ENCODE data around the gene USP26. TPM values are rescaled to one million over a fixed set of nuclear protein-coding genes. Genes with fewer than 3 reads are reported as not detected.

USP26 gene
- total and polyA plus RNA-seq, 2 of the 13 experiments (the other 11 are each of a cell fraction or from before 2014, with no cell fraction given) = not detected

DNA sequence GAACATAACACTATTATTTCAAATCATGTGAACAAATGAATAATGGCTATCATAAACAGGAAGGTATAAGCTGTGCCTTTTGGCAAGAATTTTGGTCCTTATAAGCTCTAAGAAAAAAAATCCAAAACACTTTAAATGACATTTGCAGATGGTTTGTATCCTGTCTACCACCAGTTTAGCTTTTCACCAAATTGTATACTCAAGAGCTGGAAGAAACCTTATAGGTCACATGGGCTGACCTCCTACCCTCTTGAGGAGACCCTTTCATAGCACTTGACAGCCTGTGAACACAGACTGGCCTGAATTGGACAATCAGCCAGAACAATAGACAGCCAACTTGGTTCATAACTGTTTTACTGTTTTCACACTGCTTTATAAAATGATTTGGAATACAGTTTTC lies 24.3 kb downstream of the USP26 start:
- H3K4me3 ChIP-seq (replicated peaks in 1 of 3; ENCODE audit: insufficient read depth in 1 of 3, low read depth in 2 of 3, low read length in 3 of 3) = no peak overlapping the region
- DNase-seq (ENCODE audit: low spot score) (no peak), FAIRE-seq (no peak), ATAC-seq (no peak)
- BruUV-seq (replicated peaks) = no TSS peak
- ChIA-PET CTCF (ENCODE audit: low intra/inter-chr PET ratio, low total read pairs) (no interaction called here), POLR2A (no interaction called here)
- no peaks in the 10 kb centered on the region for H3K4me1 ChIP-seq (ENCODE audit: insufficient read depth, low read length)
- H3K36me3 ChIP-seq (replicated peaks in 1 of 2; ENCODE audit: control insufficient read depth in 1 of 2, insufficient read depth in 2 of 2, low read length in 2 of 2) = no peaks in the 10 kb centered on the region
- no peak overlapping the region for H3K27ac ChIP-seq (ENCODE audit: extremely low read length, insufficient read depth, low read length)
- no peak overlapping the region for H2AFZ ChIP-seq (ENCODE audit: low read length)
- intact Hi-C loops (cut with micrococcal nuclease; ENCODE audit: unreplicated experiment) (no loop called here), in situ Hi-C loops (cut with HindIII; ENCODE audit: extremely low pct_ligation_motif_present, low pct_unique_long_range_greater_than_20kb) (no loop called here)
- H3K27me3 ChIP-seq (ENCODE audit: control insufficient read depth in 1 of 2, insufficient read depth in 2 of 2, low read length in 2 of 2) = no peaks in the 10 kb centered on the region
- H3K79me2 ChIP-seq (ENCODE audit: insufficient read depth, low read length) = no peaks in the 10 kb centered on the region
- no peak overlapping the region for H3K4me2 ChIP-seq (ENCODE audit: low read depth, low read length)
- no peaks in the 10 kb centered on the region for H4K20me1 ChIP-seq (ENCODE audit: insufficient read depth, low read length)
- no peak overlapping the region for H3K9ac ChIP-seq (ENCODE audit: insufficient read depth, low read depth, low read length)
- no peaks in the 10 kb centered on the region for H3K9me3 ChIP-seq (ENCODE audit: low read length)
- TF ChIP-seq ZNF207 (IDR thresholded peaks at IDR 0.05; ENCODE audit: borderline replicate concordance) = no peak
- TF ChIP-seq, protein P1, sequence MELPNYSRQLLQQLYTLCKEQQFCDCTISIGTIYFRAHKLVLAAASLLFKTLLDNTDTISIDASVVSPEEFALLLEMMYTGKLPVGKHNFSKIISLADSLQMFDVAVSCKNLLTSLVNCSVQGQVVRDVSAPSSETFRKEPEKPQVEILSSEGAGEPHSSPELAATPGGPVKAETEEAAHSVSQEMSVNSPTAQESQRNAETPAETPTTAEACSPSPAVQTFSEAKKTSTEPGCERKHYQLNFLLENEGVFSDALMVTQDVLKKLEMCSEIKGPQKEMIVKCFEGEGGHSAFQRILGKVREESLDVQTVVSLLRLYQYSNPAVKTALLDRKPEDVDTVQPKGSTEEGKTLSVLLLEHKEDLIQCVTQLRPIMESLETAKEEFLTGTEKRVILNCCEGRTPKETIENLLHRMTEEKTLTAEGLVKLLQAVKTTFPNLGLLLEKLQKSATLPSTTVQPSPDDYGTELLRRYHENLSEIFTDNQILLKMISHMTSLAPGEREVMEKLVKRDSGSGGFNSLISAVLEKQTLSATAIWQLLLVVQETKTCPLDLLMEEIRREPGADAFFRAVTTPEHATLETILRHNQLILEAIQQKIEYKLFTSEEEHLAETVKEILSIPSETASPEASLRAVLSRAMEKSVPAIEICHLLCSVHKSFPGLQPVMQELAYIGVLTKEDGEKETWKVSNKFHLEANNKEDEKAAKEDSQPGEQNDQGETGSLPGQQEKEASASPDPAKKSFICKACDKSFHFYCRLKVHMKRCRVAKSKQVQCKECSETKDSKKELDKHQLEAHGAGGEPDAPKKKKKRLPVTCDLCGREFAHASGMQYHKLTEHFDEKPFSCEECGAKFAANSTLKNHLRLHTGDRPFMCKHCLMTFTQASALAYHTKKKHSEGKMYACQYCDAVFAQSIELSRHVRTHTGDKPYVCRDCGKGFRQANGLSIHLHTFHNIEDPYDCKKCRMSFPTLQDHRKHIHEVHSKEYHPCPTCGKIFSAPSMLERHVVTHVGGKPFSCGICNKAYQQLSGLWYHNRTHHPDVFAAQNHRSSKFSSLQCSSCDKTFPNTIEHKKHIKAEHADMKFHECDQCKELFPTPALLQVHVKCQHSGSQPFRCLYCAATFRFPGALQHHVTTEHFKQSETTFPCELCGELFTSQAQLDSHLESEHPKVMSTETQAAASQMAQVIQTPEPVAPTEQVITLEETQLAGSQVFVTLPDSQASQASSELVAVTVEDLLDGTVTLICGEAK (IDR thresholded peaks at IDR 0.05) = no peak
- TF ChIP-seq, protein P1 (CRISPR knock-in tag; IDR thresholded peaks at IDR 0.05) = no peak
- no peak for TF ChIP-seq RFX3 (CRISPR knock-in tag; IDR thresholded peaks at IDR 0.05)
- no peak for TF ChIP-seq CHCHD3 (CRISPR knock-in tag; IDR thresholded peaks at IDR 0.05)
- no peak for TF ChIP-seq ZNF143 (CRISPR knock-in tag; IDR thresholded peaks at IDR 0.05)
- TF ChIP-seq, protein P2, sequence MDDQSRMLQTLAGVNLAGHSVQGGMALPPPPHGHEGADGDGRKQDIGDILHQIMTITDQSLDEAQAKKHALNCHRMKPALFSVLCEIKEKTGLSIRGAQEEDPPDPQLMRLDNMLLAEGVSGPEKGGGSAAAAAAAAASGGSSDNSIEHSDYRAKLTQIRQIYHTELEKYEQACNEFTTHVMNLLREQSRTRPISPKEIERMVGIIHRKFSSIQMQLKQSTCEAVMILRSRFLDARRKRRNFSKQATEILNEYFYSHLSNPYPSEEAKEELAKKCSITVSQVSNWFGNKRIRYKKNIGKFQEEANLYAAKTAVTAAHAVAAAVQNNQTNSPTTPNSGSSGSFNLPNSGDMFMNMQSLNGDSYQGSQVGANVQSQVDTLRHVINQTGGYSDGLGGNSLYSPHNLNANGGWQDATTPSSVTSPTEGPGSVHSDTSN (CRISPR knock-in tag; IDR thresholded peaks at IDR 0.05; ENCODE audit: borderline replicate concordance) = no peak
- TF ChIP-seq FOXJ3 (CRISPR knock-in tag; IDR thresholded peaks at IDR 0.05; ENCODE audit: borderline replicate concordance) = no peak
- TF ChIP-seq, protein P3, sequence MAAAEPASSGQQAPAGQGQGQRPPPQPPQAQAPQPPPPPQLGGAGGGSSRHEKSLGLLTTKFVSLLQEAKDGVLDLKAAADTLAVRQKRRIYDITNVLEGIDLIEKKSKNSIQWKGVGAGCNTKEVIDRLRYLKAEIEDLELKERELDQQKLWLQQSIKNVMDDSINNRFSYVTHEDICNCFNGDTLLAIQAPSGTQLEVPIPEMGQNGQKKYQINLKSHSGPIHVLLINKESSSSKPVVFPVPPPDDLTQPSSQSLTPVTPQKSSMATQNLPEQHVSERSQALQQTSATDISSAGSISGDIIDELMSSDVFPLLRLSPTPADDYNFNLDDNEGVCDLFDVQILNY (CRISPR knock-in tag; conservative IDR thresholded peaks at IDR 0.05) = no peak
- TF ChIP-seq ZKSCAN1 (IDR thresholded peaks at IDR 0.05; ENCODE audit: low read length) = no peak
- TF ChIP-seq NFIB (CRISPR knock-in tag; IDR thresholded peaks at IDR 0.05; ENCODE audit: borderline replicate concordance) = no peak
- TF ChIP-seq SMAD9 (CRISPR knock-in tag; IDR thresholded peaks at IDR 0.05) = no peak
- TF ChIP-seq, protein P4, sequence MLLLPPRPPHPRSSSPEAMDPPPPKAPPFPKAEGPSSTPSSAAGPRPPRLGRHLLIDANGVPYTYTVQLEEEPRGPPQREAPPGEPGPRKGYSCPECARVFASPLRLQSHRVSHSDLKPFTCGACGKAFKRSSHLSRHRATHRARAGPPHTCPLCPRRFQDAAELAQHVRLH (CRISPR knock-in tag; IDR thresholded peaks at IDR 0.05; ENCODE audit: borderline replicate concordance, low read depth) = no peak
- no peak for TF ChIP-seq ZFP1 (CRISPR knock-in tag; IDR thresholded peaks at IDR 0.05)
- no peak for TF ChIP-seq ZNF256 (CRISPR knock-in tag; conservative IDR thresholded peaks at IDR 0.05)
- TF ChIP-seq NCOA1 (CRISPR knock-in tag; IDR thresholded peaks at IDR 0.05) = no peak
